GM06990 (cell line): Measurements from ENCODE around the gene CCDC51.

Experiments
- DNase-seq: peaks from one replicate; pipeline ENCODE4 v3.0.0-alpha.2; 2011; ENCODE audit not compliant: insufficient read length; ENCODE audit errors: extremely low read depth
- H3K27me3 ChIP-seq: replicated peaks from 2 replicates; pipeline ENCODE4 v1.6.0; 2011; ENCODE audit warnings: low read length; ENCODE audit not compliant: control insufficient read depth, insufficient read depth
- H3K36me3 ChIP-seq: 2 replicates; pipeline ENCODE4 v1.5.1; 2011; ENCODE audit warnings: low read length; ENCODE audit not compliant: control insufficient read depth, insufficient read depth
- H3K4me3 ChIP-seq: replicated peaks from 2 replicates; pipeline ENCODE4 v1.5.1; 2011; ENCODE audit warnings: low read depth, mild to moderate bottlenecking, control low read depth, low read length
- CTCF ChIP-seq: IDR thresholded peaks from 2 replicates; pipeline ENCODE4 v1.5.1; 2011; ENCODE audit warnings: low read length, control low read depth, mild to moderate bottlenecking, inconsistent platforms; ENCODE audit not compliant: insufficient read depth, poor library complexity, severe bottlenecking

CCDC51 gene

DNA sequence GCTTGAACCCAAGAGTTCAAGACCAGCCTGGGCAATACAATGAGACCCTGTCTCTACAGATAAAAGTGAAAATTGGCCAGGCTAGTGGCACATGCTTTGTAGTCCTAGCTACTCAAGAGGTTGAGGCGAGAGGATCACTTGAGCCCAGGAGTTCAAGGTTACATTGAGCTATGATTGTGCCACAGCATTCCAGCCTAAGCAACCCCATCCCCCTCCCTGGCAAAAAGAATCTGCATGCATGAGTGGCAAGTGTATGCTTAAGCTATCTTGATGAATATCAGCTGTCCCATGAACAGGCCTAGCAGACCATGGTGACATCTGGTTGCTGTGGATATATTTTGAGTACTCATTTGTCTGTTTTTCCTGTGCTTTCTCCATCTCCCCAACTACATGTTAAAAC lies 11.4 kb upstream of the CCDC51 start:
- Histone ChIP-seq H3K27me3 (no peaks in the 10 kb centered on the region), H3K36me3 (peaks cover 2% of the 10 kb centered on the region; the same call in 1 of the 2 replicates), H3K4me3 (no peak overlapping the region)
- no peak for TF ChIP-seq CTCF
- no peak for DNase-seq

DNA sequence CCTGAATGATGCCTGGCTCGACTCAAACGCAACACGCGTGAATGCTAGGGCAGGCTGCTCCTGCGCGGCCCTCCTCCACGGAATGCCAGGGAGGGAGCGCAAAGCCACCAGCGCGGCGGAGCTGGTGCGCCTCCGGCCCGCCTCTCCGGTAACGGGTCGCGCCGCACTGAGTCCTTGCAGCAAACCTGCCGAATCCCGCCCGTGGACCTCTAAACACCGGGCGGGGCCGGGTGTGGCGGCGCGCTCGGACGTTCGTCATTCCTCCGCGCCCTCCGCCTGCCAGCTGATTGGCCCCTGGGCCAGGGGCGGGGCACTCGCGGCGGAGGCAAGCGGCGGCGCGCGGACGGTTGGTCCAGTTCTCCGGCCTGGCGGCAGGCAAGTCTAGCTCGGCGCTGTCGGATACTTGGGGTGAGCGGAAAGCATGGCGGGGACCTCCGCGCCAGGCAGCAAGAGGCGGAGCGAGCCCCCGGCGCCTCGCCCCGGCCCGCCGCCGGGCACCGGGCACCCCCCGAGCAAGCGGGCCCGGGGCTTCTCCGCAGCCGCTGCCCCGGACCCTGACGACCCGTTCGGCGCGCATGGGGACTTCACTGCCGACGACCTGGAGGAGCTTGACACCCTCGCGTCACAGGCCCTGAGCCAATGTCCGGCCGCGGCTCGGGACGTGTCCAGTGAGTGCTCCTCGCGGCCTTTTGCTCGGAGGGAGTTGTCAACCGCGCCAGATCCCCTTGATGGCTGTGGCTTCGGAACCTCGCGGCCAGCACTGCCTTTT lies 6.7 kb upstream of the CCDC51 start, which contains the start of gene ATRIP:
TSS of gene ATRIP (plus strand) at position 313 of the 769 bp plus-strand sequence. CDS start at position 422, 109 bp downstream.
- peak; percentile 91 for DNase-seq
- Histone ChIP-seq H3K27me3 (no peaks in the 10 kb centered on the region), H3K36me3 (peaks cover 12% of the 10 kb centered on the region), H3K4me3 (peak within 1 kb of the TSS; percentile 89)
- TF ChIP-seq CTCF = no peak

GRCh38 chr3:48446043-48446424 lies 6.1 kb upstream of the CCDC51 start:
- H3K27me3 ChIP-seq = no peaks in the 10 kb centered on the region
- DNase-seq = no peak

GRCh38 chr3:48445277-48445882 lies 5.5 kb upstream of the CCDC51 start:
- Histone ChIP-seq H3K27me3 (no peaks in the 10 kb centered on the region), H3K4me3 (peak overlapping the region; percentile 89), H3K36me3 (peaks cover 12% of the 10 kb centered on the region)
- TF ChIP-seq CTCF = no peak
- DNase-seq = no peak

More at GRCh38 chr3:48446043-48446424, 6.1 kb upstream of the CCDC51 start:
- no peak for TF ChIP-seq CTCF
- H3K36me3 ChIP-seq = peaks cover 12% of the 10 kb centered on the region
- H3K4me3 ChIP-seq = peak overlapping the region; percentile 89

DNA sequence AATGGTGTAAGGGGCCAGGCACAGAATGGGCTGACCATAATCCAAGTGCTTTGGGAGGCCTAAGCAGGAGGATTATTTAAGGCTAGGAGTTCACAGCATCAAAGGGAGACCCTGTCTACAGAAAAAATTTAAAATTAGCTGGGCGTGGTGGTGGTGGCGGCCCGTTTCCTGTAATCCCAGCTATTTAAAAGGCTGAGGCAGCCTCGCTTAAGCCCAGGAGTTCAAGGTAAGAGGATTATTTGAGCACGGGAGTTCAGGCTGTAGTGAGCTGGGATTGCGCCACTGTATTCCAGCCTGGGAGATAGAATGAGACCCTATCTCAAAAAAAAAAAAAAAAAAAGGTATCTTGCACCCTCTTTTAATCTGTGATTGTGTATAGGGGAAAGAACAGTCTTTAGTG lies 2.0 kb upstream of the CCDC51 start:
- DNase-seq = no peak
- Histone ChIP-seq H3K36me3 (peaks cover 12% of the 10 kb centered on the region), H3K4me3 (peak overlapping the region; percentile 99), H3K27me3 (no peaks in the 10 kb centered on the region)
- TF ChIP-seq CTCF = no peak
